ENCODE measurements around the gene CSMD2. TPM values are rescaled to one million over a fixed set of nuclear protein-coding genes. Genes with fewer than 3 reads are reported as not detected.
"Not testable (repeated sequence)": the region's sequence is repeated elsewhere in the genome, so short reads cannot be mapped to it uniquely, and the experiment has no call there.

Gene CSMD2
- total RNA-seq, 3 donors from 2014 or later: 0.12 to 0.41 (median 0.28) TPM

- DNase-seq (no peak), ATAC-seq (no peak)
- no peaks in the 10 kb centered on the region for H3K36me3 ChIP-seq (ENCODE audit: low read depth)
- no peak overlapping the region for H3K4me3 ChIP-seq
- intact Hi-C loops (cut with DNase I, micrococcal nuclease): no loop called here
- TF ChIP-seq, protein P1, sequence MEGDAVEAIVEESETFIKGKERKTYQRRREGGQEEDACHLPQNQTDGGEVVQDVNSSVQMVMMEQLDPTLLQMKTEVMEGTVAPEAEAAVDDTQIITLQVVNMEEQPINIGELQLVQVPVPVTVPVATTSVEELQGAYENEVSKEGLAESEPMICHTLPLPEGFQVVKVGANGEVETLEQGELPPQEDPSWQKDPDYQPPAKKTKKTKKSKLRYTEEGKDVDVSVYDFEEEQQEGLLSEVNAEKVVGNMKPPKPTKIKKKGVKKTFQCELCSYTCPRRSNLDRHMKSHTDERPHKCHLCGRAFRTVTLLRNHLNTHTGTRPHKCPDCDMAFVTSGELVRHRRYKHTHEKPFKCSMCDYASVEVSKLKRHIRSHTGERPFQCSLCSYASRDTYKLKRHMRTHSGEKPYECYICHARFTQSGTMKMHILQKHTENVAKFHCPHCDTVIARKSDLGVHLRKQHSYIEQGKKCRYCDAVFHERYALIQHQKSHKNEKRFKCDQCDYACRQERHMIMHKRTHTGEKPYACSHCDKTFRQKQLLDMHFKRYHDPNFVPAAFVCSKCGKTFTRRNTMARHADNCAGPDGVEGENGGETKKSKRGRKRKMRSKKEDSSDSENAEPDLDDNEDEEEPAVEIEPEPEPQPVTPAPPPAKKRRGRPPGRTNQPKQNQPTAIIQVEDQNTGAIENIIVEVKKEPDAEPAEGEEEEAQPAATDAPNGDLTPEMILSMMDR (IDR thresholded peaks at IDR 0.05): no peak
- no peaks in the 10 kb centered on the region for H3K4me1 ChIP-seq (ENCODE audit: low read depth)
- no peaks in the 10 kb centered on the region for H3K9me3 ChIP-seq
Observed at GRCh38 chr1:33512226-33513011, 652.6 kb downstream of the CSMD2 start.

DNA sequence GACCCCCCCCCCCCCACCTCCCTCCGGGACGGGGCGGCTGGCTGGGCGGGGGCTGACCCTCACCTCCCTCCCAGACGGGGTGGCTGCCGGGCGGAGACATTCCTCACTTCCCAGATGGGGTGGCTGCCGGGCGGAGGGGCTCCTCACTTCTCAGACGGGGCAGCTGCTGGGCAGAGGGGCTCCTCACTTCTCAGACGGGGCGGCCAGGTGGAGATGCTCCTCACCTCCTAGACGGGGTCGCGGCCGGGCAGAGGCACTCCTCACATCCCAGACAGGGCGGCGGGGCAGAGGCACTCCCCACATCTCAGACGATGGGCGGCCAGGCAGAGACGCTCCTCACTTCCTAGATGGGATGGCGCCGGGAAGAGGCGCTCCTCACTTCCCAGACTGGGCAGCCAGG, 655.8 kb downstream of the CSMD2 start:
- H3K9me3 ChIP-seq; intact Hi-C loops (cut with DNase I, micrococcal nuclease); H3K4me3 ChIP-seq; H3K36me3 ChIP-seq (ENCODE audit: low read depth); DNase-seq; H3K4me1 ChIP-seq (ENCODE audit: low read depth); ATAC-seq: not testable (repeated sequence)

DNA sequence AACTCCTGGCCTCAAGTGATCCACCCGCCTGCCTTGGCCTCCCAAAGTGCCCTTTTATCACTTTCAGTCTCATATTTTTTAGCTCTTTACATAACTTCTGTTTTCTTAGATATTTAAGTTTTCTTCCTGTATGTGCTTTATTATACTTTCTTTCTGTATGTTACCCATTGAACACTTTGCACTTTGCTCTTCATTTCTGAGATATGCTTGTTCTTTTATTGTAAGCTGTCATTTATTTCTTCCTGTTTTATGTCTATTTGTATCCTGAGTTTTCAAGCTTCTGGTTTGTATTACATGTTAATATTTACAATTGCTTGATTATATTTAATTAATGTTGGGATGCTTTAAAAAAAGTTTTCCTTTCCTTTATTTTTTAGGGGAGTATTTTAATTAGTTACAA, 656.9 kb downstream of the CSMD2 start:
- DNase-seq (no peak), ATAC-seq (no peak)
- Histone ChIP-seq H3K4me3 (no peak overlapping the region), H3K36me3 (ENCODE audit: low read depth) (no peaks in the 10 kb centered on the region), H3K4me1 (ENCODE audit: low read depth) (no peaks in the 10 kb centered on the region), H3K9me3 (no peaks in the 10 kb centered on the region)
- TF ChIP-seq, protein P1 (IDR thresholded peaks at IDR 0.05): no peak
- intact Hi-C loops (cut with DNase I, micrococcal nuclease): no loop called here

DNA sequence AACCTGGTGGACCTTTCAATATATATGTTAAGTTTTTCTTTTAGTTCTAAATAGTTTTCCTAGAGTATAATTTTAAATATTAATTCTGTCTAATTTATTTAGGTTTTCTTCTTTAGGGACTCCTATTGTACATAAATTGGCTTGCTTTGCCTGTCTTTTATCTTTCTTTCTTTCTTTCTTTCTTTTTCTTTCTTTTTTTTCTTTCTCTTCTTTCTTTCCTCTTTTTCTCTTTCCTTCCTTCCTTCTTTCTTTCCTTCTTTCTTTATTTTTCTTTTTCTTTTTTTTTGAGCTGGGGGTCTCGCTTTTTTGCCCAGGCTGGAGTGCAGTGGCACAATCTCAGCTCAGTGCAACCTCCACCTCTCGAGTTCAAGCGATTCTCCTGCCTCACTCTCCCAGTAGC, 657.4 kb downstream of the CSMD2 start:
- H3K36me3 ChIP-seq (ENCODE audit: low read depth): no peaks in the 10 kb centered on the region
- no peaks in the 10 kb centered on the region for H3K4me1 ChIP-seq (ENCODE audit: low read depth)
- intact Hi-C loops (cut with DNase I, micrococcal nuclease): no loop called here
- TF ChIP-seq, protein P1 (IDR thresholded peaks at IDR 0.05): no peak
- DNase-seq (no peak), ATAC-seq (no peak)
- H3K9me3 ChIP-seq: no peaks in the 10 kb centered on the region
- no peak overlapping the region for H3K4me3 ChIP-seq

- intact Hi-C loops (cut with DNase I, micrococcal nuclease): no loop called here
- TF ChIP-seq, protein P1 (IDR thresholded peaks at IDR 0.05): no peak
- ATAC-seq (no peak), DNase-seq (no peak)
- no peaks in the 10 kb centered on the region for H3K4me1 ChIP-seq (ENCODE audit: low read depth)
- H3K9me3 ChIP-seq: no peaks in the 10 kb centered on the region
- no peak overlapping the region for H3K4me3 ChIP-seq
- H3K36me3 ChIP-seq (ENCODE audit: low read depth): no peaks in the 10 kb centered on the region
Observed at GRCh38 chr1:33503506-33503905, 661.5 kb downstream of the CSMD2 start.

DNA sequence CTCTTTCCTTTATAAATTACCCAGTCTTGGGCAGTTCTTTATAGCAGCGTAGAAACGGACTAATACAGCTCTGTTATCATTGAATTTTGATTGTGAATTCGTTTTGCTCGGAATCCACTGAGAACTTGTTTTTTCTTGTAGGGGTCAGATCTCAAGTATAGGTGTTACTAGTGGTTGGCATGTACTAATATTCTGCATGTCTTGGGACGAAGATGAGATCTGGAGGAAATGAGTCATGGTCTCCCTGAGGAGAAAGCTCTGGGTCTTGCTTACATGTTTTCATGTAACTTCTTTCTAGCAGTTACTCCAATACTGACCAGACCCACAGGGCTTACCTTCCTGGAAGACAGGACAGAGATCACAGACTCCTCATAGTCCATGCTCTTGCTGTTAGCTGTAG, 662.3 kb downstream of the CSMD2 start:
- DNase-seq (no peak), ATAC-seq (no peak)
- TF ChIP-seq, protein P1 (IDR thresholded peaks at IDR 0.05): no peak
- intact Hi-C loops (cut with DNase I, micrococcal nuclease): no loop called here
- no peak overlapping the region for H3K4me3 ChIP-seq
- no peaks in the 10 kb centered on the region for H3K4me1 ChIP-seq (ENCODE audit: low read depth)
- H3K36me3 ChIP-seq (ENCODE audit: low read depth): no peaks in the 10 kb centered on the region
- no peaks in the 10 kb centered on the region for H3K9me3 ChIP-seq

Data from mucosa of descending colon (tissue), 3 donors.